ENCODE results near the gene PTPRN2.

Gene PTPRN2

GRCh38 chr7:157609516-157609915, 978.1 kb downstream of the PTPRN2 start:
- TF ChIP-seq CTCF (IDR thresholded peaks at IDR 0.05), result no peak
- H3K36me3 ChIP-seq (ENCODE audit: control insufficient read depth, insufficient read depth, low read length), result no peaks in the 10 kb centered on the region
- no peaks in the 10 kb centered on the region for H3K79me2 ChIP-seq
- no peaks in the 10 kb centered on the region for H3K9me3 ChIP-seq (ENCODE audit: control insufficient read depth, low read length)
- no peak overlapping the region for H3K9ac ChIP-seq
- no peak overlapping the region for H2AFZ ChIP-seq
- H3K4me3 ChIP-seq (ENCODE audit: low read depth, low read length), result no peak overlapping the region
- no peak overlapping the region for H3K4me2 ChIP-seq (ENCODE audit: low read length)
- no peak overlapping the region for H3K27ac ChIP-seq
- H3K27me3 ChIP-seq (ENCODE audit: control insufficient read depth, insufficient read depth, low read length), result no peaks in the 10 kb centered on the region
- H3K4me1 ChIP-seq, result no peaks in the 10 kb centered on the region

- H3K36me3 ChIP-seq (ENCODE audit: control insufficient read depth, insufficient read depth, low read length), result no peaks in the 10 kb centered on the region
- H3K27ac ChIP-seq, result no peak overlapping the region
- H3K79me2 ChIP-seq, result no peaks in the 10 kb centered on the region
- no peaks in the 10 kb centered on the region for H3K9me3 ChIP-seq (ENCODE audit: control insufficient read depth, low read length)
- H3K9ac ChIP-seq, result no peak overlapping the region
- no peaks in the 10 kb centered on the region for H3K27me3 ChIP-seq (ENCODE audit: control insufficient read depth, insufficient read depth, low read length)
- H2AFZ ChIP-seq, result no peak overlapping the region
- no peak overlapping the region for H3K4me3 ChIP-seq (ENCODE audit: low read depth, low read length)
- H3K4me1 ChIP-seq, result no peaks in the 10 kb centered on the region
- no peak for TF ChIP-seq CTCF (IDR thresholded peaks at IDR 0.05)
- H3K4me2 ChIP-seq (ENCODE audit: low read length), result no peak overlapping the region
Observed at GRCh38 chr7:157607218-157607617, 980.4 kb downstream of the PTPRN2 start.

- H3K36me3 ChIP-seq (ENCODE audit: control insufficient read depth, insufficient read depth, low read length), result no peaks in the 10 kb centered on the region
- no peak overlapping the region for H3K9ac ChIP-seq
- H3K4me2 ChIP-seq (ENCODE audit: low read length), result no peak overlapping the region
- H3K79me2 ChIP-seq, result no peaks in the 10 kb centered on the region
- H3K27ac ChIP-seq, result no peak overlapping the region
- no peaks in the 10 kb centered on the region for H3K4me1 ChIP-seq
- TF ChIP-seq CTCF (IDR thresholded peaks at IDR 0.05), result no peak
- H3K27me3 ChIP-seq (ENCODE audit: control insufficient read depth, insufficient read depth, low read length), result no peaks in the 10 kb centered on the region
- no peaks in the 10 kb centered on the region for H3K9me3 ChIP-seq (ENCODE audit: control insufficient read depth, low read length)
- H2AFZ ChIP-seq, result no peak overlapping the region
- H3K4me3 ChIP-seq (ENCODE audit: low read depth, low read length), result no peak overlapping the region
Observed at GRCh38 chr7:157606140-157606539, 981.5 kb downstream of the PTPRN2 start.

- H2AFZ ChIP-seq, result no peak overlapping the region
- no peaks in the 10 kb centered on the region for H3K4me1 ChIP-seq
- H3K4me3 ChIP-seq (ENCODE audit: low read depth, low read length), result no peak overlapping the region
- no peaks in the 10 kb centered on the region for H3K9me3 ChIP-seq (ENCODE audit: control insufficient read depth, low read length)
- H3K79me2 ChIP-seq, result no peaks in the 10 kb centered on the region
- H3K9ac ChIP-seq, result no peak overlapping the region
- H3K27me3 ChIP-seq (ENCODE audit: control insufficient read depth, insufficient read depth, low read length), result no peaks in the 10 kb centered on the region
- no peak for TF ChIP-seq CTCF (IDR thresholded peaks at IDR 0.05)
- H3K36me3 ChIP-seq (ENCODE audit: control insufficient read depth, insufficient read depth, low read length), result no peaks in the 10 kb centered on the region
- H3K4me2 ChIP-seq (ENCODE audit: low read length), result no peak overlapping the region
- no peak overlapping the region for H3K27ac ChIP-seq
Observed at GRCh38 chr7:157605638-157606037, 982.0 kb downstream of the PTPRN2 start.

- no peaks in the 10 kb centered on the region for H3K27me3 ChIP-seq (ENCODE audit: control insufficient read depth, insufficient read depth, low read length)
- no peak overlapping the region for H3K27ac ChIP-seq
- no peak overlapping the region for H3K4me3 ChIP-seq (ENCODE audit: low read depth, low read length)
- no peaks in the 10 kb centered on the region for H3K4me1 ChIP-seq
- no peak overlapping the region for H2AFZ ChIP-seq
- H3K36me3 ChIP-seq (ENCODE audit: control insufficient read depth, insufficient read depth, low read length), result no peaks in the 10 kb centered on the region
- H3K9me3 ChIP-seq (ENCODE audit: control insufficient read depth, low read length), result no peaks in the 10 kb centered on the region
- TF ChIP-seq CTCF (IDR thresholded peaks at IDR 0.05), result no peak
- H3K9ac ChIP-seq, result no peak overlapping the region
- H3K79me2 ChIP-seq, result no peaks in the 10 kb centered on the region
- no peak overlapping the region for H3K4me2 ChIP-seq (ENCODE audit: low read length)
Observed at GRCh38 chr7:157604661-157605381, 982.8 kb downstream of the PTPRN2 start.

All from parathyroid adenoma (tissue), 2 donors.